GM23338 (cell line): Measurements from ENCODE around the gene RPS18.

Source experiments
- CTCF ChIP-seq, 2 experiments: fragments of 200-600 bp in 1 of 2; sonication (generic) in 1 of 2; conservative IDR thresholded peaks; 2 replicates each; pipeline versions ENCODE4 v1.5.1 to v1.6.1; 2016 to 2017; ENCODE audit warnings: antibody characterized with exemption in 2 of 2, low read depth in 2 of 2, mild to moderate bottlenecking in 2 of 2, moderate library complexity in 1 of 2
- EZH2phosphoT487 ChIP-seq: fragments of 200-600 bp; sonication (generic); IDR thresholded peaks from one replicate; pipeline ENCODE4 v1.8.1; 2018; ENCODE audit warnings: antibody characterized with exemption; ENCODE audit not compliant: unreplicated experiment

GRCh38 chr6:33243476-33243875, 28.4 kb upstream of the RPS18 start:
- TF ChIP-seq CTCF (conservative IDR thresholded peaks at IDR 0.05; ENCODE audit: low read depth in 2 of 2): no peak
- TF ChIP-seq EZH2phosphoT487: no peak
